A549 (cell line): ENCODE results near the gene PDE8B.

Experiments
- HMGXB4 ChIP-seq: fragments of 250-450 bp; sonication (Bioruptor Pico); IDR thresholded peaks from 2 replicates; pipeline ENCODE4 v1.5.0; 2021; ENCODE audit warnings: mild to moderate bottlenecking, moderate library complexity, borderline replicate concordance
- HOXB13 ChIP-seq: fragments of 250-450 bp; sonication (Bioruptor Pico); IDR thresholded peaks from 2 replicates; pipeline ENCODE4 v1.5.0; 2020; ENCODE audit warnings: low read depth, mild to moderate bottlenecking, moderate library complexity
- JUNB ChIP-seq: fragments of >200 bp; sonication (Bioruptor Twin); formaldehyde crosslinking; IDR thresholded peaks from 2 replicates; pipeline ENCODE4 v1.6.1; 2016
- KDM1A ChIP-seq: fragments of 200-600 bp; sonication (generic); IDR thresholded peaks from 2 replicates; pipeline ENCODE4 v1.6.1; 2016; ENCODE audit warnings: low read depth, mild to moderate bottlenecking
- KDM5A ChIP-seq: fragments of 200-600 bp; sonication (generic); IDR thresholded peaks from 2 replicates; pipeline ENCODE4 v1.6.1; 2016; ENCODE audit warnings: antibody characterized with exemption, mild to moderate bottlenecking
- MAX ChIP-seq: IDR thresholded peaks from 2 replicates; pipeline ENCODE4 v1.6.1; 2012
- MYC ChIP-seq: IDR thresholded peaks from 2 replicates; pipeline ENCODE4 v1.6.1; 2012; ENCODE audit warnings: mild to moderate bottlenecking, inconsistent platforms, low read length, improper control_type of control experiment, borderline replicate concordance
- POLR2A ChIP-seq: IDR thresholded peaks from 2 replicates; pipeline ENCODE4 v1.6.1; 2012; ENCODE audit warnings: mild to moderate bottlenecking, low read length
- RAD21 ChIP-seq, 2 experiments: fragments of >200 bp in 1 of 2; sonication (Bioruptor Twin) in 1 of 2; formaldehyde crosslinking in 1 of 2; IDR thresholded peaks in 1 of 2; conservative IDR thresholded peaks in 1 of 2; 2 replicates in 1 of 2; 3 replicates in 1 of 2; pipeline ENCODE4 v1.6.1; 2012 to 2018; ENCODE audit warnings: inconsistent platforms in 1 of 2
- RCOR1 ChIP-seq: fragments of 150-350 bp; IDR thresholded peaks from 2 replicates; pipeline ENCODE4 v1.6.1; 2014; ENCODE audit warnings: antibody characterized with exemption, low read length, low read depth
- ZFP36 ChIP-seq: fragments of 450-650 bp; IDR thresholded peaks from 2 replicates; pipeline ENCODE4 v1.6.1; 2014; ENCODE audit warnings: borderline replicate concordance; ENCODE audit not compliant: partially characterized antibody
- ZNF302 ChIP-seq: fragments of 250-450 bp; sonication (Bioruptor Pico); IDR thresholded peaks from 2 replicates; pipeline ENCODE4 v1.9.0; 2021; ENCODE audit warnings: inconsistent platforms, mild to moderate bottlenecking, moderate library complexity
- TF ChIP-seq, protein P1 (sequence below): fragments of >200 bp; sonication (Bioruptor Twin); formaldehyde crosslinking; IDR thresholded peaks from 3 replicates; pipeline ENCODE4 v1.5.1; 2016
- TF ChIP-seq, protein P2 (sequence below): IDR thresholded peaks from 2 replicates; pipeline ENCODE4 v1.6.1; 2012

DNA sequence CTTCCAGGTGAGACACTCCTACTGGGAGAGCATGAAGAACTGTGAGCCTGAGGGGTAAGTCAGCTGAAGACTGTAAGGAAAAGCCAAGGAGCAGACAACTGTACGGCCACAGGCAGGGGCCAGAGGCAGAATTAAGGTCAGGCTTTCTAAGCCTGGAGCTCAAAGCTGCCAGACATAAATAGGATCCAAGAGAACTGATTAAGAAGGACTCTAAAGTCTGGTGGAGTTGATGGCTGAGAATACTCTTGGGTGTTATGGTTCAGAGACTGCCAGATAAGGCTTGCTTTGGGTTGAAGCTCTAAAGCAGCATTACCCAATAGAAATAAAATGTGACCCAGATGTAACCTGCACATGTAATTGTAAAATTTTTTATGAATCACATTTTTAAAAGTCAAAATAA, 12.2 kb downstream of the PDE8B start:
- TF ChIP-seq, protein P1, sequence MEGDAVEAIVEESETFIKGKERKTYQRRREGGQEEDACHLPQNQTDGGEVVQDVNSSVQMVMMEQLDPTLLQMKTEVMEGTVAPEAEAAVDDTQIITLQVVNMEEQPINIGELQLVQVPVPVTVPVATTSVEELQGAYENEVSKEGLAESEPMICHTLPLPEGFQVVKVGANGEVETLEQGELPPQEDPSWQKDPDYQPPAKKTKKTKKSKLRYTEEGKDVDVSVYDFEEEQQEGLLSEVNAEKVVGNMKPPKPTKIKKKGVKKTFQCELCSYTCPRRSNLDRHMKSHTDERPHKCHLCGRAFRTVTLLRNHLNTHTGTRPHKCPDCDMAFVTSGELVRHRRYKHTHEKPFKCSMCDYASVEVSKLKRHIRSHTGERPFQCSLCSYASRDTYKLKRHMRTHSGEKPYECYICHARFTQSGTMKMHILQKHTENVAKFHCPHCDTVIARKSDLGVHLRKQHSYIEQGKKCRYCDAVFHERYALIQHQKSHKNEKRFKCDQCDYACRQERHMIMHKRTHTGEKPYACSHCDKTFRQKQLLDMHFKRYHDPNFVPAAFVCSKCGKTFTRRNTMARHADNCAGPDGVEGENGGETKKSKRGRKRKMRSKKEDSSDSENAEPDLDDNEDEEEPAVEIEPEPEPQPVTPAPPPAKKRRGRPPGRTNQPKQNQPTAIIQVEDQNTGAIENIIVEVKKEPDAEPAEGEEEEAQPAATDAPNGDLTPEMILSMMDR, result no peak
- no peak for TF ChIP-seq ZFP36
- TF ChIP-seq JUNB, result no peak
- no peak for TF ChIP-seq MAX
- TF ChIP-seq POLR2A, result no peak
- no peak for TF ChIP-seq RAD21 (conservative IDR thresholded peaks at IDR 0.05 in 1 of 2, IDR thresholded peaks at IDR 0.05 in 1 of 2)
- no peak for TF ChIP-seq MYC
- no peak for TF ChIP-seq ZNF302
- TF ChIP-seq RCOR1, result no peak
- no peak for TF ChIP-seq KDM5A
- TF ChIP-seq, protein P2, sequence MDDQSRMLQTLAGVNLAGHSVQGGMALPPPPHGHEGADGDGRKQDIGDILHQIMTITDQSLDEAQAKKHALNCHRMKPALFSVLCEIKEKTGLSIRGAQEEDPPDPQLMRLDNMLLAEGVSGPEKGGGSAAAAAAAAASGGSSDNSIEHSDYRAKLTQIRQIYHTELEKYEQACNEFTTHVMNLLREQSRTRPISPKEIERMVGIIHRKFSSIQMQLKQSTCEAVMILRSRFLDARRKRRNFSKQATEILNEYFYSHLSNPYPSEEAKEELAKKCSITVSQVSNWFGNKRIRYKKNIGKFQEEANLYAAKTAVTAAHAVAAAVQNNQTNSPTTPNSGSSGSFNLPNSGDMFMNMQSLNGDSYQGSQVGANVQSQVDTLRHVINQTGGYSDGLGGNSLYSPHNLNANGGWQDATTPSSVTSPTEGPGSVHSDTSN, result no peak
- no peak for TF ChIP-seq HOXB13 (CRISPR knock-in tag)
- no peak for TF ChIP-seq HMGXB4 (CRISPR knock-in tag)
- TF ChIP-seq KDM1A, result no peak
